ENCODE measurements around the gene RAPGEF2. TPM values are rescaled to one million over a fixed set of nuclear protein-coding genes. Genes with fewer than 3 reads are reported as not detected.

RAPGEF2 gene
- total and polyA plus RNA-seq, 9 of the 15 experiments (the other 6 are each of a cell fraction or from before 2014, with no cell fraction given), result 3.1 to 32.6 (median 23.1) TPM

DNA sequence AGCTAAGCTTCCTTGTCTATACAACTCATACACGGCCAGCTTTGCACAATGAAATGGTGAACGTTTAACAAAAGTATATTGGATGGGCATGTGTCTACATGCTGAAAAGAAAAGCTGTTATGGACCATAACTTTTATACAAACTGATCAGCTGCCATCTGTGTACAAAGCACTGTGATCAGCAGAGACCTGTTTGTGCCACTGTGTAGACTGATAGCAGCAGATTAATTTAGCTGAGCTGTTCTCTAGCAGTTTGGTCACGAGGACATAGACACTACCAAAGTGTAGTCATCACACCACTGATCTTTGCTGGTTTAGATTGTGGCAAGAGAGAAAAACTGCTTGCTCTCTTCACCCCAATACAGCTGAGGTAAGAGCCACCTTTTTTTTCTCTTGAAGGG lies 124.5 kb downstream of the RAPGEF2 start:
- in situ Hi-C loops (cut with MboI), result no loop called here
- H3K4me1 ChIP-seq (replicated peaks in 1 of 2; ENCODE audit: control insufficient read depth in 2 of 2, insufficient read depth in 2 of 2, low read length in 2 of 2), result peaks cover 4 to 5% of the 10 kb centered on the region in 2 experiments; a peak in 3 of 5 replicates
- TF ChIP-seq, protein P1, sequence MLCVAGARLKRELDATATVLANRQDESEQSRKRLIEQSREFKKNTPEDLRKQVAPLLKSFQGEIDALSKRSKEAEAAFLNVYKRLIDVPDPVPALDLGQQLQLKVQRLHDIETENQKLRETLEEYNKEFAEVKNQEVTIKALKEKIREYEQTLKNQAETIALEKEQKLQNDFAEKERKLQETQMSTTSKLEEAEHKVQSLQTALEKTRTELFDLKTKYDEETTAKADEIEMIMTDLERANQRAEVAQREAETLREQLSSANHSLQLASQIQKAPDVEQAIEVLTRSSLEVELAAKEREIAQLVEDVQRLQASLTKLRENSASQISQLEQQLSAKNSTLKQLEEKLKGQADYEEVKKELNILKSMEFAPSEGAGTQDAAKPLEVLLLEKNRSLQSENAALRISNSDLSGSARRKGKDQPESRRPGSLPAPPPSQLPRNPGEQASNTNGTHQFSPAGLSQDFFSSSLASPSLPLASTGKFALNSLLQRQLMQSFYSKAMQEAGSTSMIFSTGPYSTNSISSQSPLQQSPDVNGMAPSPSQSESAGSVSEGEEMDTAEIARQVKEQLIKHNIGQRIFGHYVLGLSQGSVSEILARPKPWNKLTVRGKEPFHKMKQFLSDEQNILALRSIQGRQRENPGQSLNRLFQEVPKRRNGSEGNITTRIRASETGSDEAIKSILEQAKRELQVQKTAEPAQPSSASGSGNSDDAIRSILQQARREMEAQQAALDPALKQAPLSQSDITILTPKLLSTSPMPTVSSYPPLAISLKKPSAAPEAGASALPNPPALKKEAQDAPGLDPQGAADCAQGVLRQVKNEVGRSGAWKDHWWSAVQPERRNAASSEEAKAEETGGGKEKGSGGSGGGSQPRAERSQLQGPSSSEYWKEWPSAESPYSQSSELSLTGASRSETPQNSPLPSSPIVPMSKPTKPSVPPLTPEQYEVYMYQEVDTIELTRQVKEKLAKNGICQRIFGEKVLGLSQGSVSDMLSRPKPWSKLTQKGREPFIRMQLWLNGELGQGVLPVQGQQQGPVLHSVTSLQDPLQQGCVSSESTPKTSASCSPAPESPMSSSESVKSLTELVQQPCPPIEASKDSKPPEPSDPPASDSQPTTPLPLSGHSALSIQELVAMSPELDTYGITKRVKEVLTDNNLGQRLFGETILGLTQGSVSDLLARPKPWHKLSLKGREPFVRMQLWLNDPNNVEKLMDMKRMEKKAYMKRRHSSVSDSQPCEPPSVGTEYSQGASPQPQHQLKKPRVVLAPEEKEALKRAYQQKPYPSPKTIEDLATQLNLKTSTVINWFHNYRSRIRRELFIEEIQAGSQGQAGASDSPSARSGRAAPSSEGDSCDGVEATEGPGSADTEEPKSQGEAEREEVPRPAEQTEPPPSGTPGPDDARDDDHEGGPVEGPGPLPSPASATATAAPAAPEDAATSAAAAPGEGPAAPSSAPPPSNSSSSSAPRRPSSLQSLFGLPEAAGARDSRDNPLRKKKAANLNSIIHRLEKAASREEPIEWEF (CRISPR knock-in tag; IDR thresholded peaks at IDR 0.05), result no peak
- TF ChIP-seq CBFA2T3 (IDR thresholded peaks at IDR 0.05) (peak; percentile 37), KLF13 (tag; IDR thresholded peaks at IDR 0.05; ENCODE audit: borderline replicate concordance, low read depth) (no peak), HMG20A (CRISPR knock-in tag; conservative IDR thresholded peaks at IDR 0.05) (no peak), HMGN3 (IDR thresholded peaks at IDR 0.05; ENCODE audit: borderline replicate concordance, extremely low read depth, insufficient read length, low read depth, low read length) (no peak)
- TF ChIP-seq, protein P2, sequence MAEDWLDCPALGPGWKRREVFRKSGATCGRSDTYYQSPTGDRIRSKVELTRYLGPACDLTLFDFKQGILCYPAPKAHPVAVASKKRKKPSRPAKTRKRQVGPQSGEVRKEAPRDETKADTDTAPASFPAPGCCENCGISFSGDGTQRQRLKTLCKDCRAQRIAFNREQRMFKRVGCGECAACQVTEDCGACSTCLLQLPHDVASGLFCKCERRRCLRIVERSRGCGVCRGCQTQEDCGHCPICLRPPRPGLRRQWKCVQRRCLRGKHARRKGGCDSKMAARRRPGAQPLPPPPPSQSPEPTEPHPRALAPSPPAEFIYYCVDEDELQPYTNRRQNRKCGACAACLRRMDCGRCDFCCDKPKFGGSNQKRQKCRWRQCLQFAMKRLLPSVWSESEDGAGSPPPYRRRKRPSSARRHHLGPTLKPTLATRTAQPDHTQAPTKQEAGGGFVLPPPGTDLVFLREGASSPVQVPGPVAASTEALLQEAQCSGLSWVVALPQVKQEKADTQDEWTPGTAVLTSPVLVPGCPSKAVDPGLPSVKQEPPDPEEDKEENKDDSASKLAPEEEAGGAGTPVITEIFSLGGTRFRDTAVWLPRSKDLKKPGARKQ (CRISPR knock-in tag; IDR thresholded peaks at IDR 0.05), result no peak
- TF ChIP-seq, protein P3, sequence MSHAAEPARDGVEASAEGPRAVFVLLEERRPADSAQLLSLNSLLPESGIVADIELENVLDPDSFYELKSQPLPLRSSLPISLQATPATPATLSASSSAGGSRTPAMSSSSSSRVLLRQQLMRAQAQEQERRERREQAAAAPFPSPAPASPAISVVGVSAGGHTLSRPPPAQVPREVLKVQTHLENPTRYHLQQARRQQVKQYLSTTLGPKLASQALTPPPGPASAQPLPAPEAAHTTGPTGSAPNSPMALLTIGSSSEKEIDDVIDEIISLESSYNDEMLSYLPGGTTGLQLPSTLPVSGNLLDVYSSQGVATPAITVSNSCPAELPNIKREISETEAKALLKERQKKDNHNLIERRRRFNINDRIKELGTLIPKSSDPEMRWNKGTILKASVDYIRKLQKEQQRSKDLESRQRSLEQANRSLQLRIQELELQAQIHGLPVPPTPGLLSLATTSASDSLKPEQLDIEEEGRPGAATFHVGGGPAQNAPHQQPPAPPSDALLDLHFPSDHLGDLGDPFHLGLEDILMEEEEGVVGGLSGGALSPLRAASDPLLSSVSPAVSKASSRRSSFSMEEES (CRISPR knock-in tag; IDR thresholded peaks at IDR 0.05), result no peak
- TF ChIP-seq, protein P4, sequence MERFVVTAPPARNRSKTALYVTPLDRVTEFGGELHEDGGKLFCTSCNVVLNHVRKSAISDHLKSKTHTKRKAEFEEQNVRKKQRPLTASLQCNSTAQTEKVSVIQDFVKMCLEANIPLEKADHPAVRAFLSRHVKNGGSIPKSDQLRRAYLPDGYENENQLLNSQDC (CRISPR knock-in tag; IDR thresholded peaks at IDR 0.05), result no peak
- TF ChIP-seq, protein P5, sequence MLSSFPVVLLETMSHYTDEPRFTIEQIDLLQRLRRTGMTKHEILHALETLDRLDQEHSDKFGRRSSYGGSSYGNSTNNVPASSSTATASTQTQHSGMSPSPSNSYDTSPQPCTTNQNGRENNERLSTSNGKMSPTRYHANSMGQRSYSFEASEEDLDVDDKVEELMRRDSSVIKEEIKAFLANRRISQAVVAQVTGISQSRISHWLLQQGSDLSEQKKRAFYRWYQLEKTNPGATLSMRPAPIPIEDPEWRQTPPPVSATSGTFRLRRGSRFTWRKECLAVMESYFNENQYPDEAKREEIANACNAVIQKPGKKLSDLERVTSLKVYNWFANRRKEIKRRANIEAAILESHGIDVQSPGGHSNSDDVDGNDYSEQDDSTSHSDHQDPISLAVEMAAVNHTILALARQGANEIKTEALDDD (IDR thresholded peaks at IDR 0.05), result 0 out of 2 replicates have a peak, but pooled peaks have one; percentile 42
- H3K79me2 ChIP-seq (ENCODE audit: control insufficient read depth, insufficient read depth, low read length), result no peaks in the 10 kb centered on the region; the same call in 2 of the 3 replicates
- no peaks in the 10 kb centered on the region for H3K36me3 ChIP-seq (ENCODE audit: control insufficient read depth, insufficient read depth, low read length)
- no peaks in the 10 kb centered on the region; the same call in 1 of the 2 replicates for H4K20me1 ChIP-seq (replicated peaks; ENCODE audit: control insufficient read depth, insufficient read depth, low read length)
- H3K9me1 ChIP-seq (ENCODE audit: control insufficient read depth, insufficient read depth, low read length), result peaks cover 3% of the 10 kb centered on the region
- peak; percentile 63 for ATAC-seq
- no peak overlapping the region for H3K9ac ChIP-seq (ENCODE audit: insufficient read depth in 1 of 2, low read depth in 2 of 2, low read length in 2 of 2)
- 21% methylated on average over 3 of the region's 3 CpGs for WGBS (ENCODE audit: insufficient coverage, low coverage, missing lambda C conversion rate)
- H3K9me3 ChIP-seq (replicated peaks; ENCODE audit: control insufficient read depth, insufficient read depth, low read depth, low read length), result no peaks in the 10 kb centered on the region
- no peak overlapping the region for H3K4me3 ChIP-seq
- H3K4me2 ChIP-seq (ENCODE audit: insufficient read depth, low read length), result no peak overlapping the region
- H3K27ac ChIP-seq (ENCODE audit: extremely low read depth, low read depth, low read length), result no peak overlapping the region
- H2AFZ ChIP-seq (ENCODE audit: low read depth, low read length), result no peak overlapping the region
- CTCF ChIA-PET (ENCODE audit: low intra/inter-chr PET ratio), result no interaction called here
- FAIRE-seq, result no peak
- POLR2A ChIA-PET, result interaction anchor here (0.5 to 1.1 kb wide), 3 partner anchors 10 to 90 kb away, joined by 3 read pairs; no protein-coding TSS in a partner anchor
- peak in 1 of 4 experiments; percentile 8 for DNase-seq (ENCODE audit: extremely low read depth in 1 of 4, low spot score in 3 of 4)
- H3K27me3 ChIP-seq (ENCODE audit: control insufficient read depth in 2 of 2, insufficient read depth in 2 of 2, low read length in 2 of 2), result no peaks in the 10 kb centered on the region
- BruUV-seq (replicated peaks), result no TSS peak
- intact Hi-C loops (cut with micrococcal nuclease), result no loop called here
